OCI-LY7 (cell line): ENCODE results near the gene UHRF1. TPM values are rescaled to one million over a fixed set of nuclear protein-coding genes. Genes with fewer than 3 reads are reported as not detected.
"Not testable (repeated sequence)": the region's sequence is repeated elsewhere in the genome, so short reads cannot be mapped to it uniquely, and the experiment has no call there.

Source experiments
- BruUV-seq: library from RNA; stranded (reverse); fragments of 400-500 nt; replicated peaks from 2 replicates; lab custom pipeline; 2021; lab: Mats Ljungman, UMichigan
- CTCF ChIA-PET: fragments of 300-600 bp; sonication (Branson Sonifier 250); formaldehyde crosslinking; loops from one replicate; lab custom pipeline; 2022; ENCODE audit warnings: antibody characterized with exemption; ENCODE audit not compliant: unreplicated experiment; lab: Charles Lee
- POLR2A ChIA-PET: fragments of 300-600 bp; sonication (Branson Sonifier 250); formaldehyde crosslinking; loops from one replicate; lab custom pipeline; 2022; ENCODE audit warnings: antibody characterized with exemption; lab: Charles Lee
- DNase-seq: peaks from one replicate; pipeline ENCODE4 v3.0.0-alpha.2; 2015; ENCODE audit warnings: low spot score
- H2AFZ ChIP-seq: fragments of 200-600 bp; sonication (generic), shearing (Covaris generic); 2 replicates; pipeline ENCODE4 v1.6.1; 2014; ENCODE audit warnings: mild to moderate bottlenecking, antibody characterized with exemption, low read length, moderate library complexity
- H3K27ac ChIP-seq: fragments of 200-600 bp; sonication (generic); 2 replicates; pipeline ENCODE4 v1.5.1; 2014; ENCODE audit warnings: mixed run types, low read depth, mild to moderate bottlenecking, moderate library complexity, low read length, inconsistent platforms; ENCODE audit not compliant: poor library complexity, severe bottlenecking
- H3K36me3 ChIP-seq: fragments of 200-600 bp; sonication (generic); 2 replicates; pipeline ENCODE4 v1.6.1; 2014; ENCODE audit warnings: mild to moderate bottlenecking, antibody characterized with exemption, low read length, moderate library complexity, mixed read lengths; ENCODE audit not compliant: insufficient read depth
- H3K4me1 ChIP-seq: fragments of 200-600 bp; sonication (generic); 2 replicates; pipeline ENCODE4 v1.5.1; 2014; ENCODE audit warnings: mild to moderate bottlenecking, low read length; ENCODE audit not compliant: insufficient read depth, poor library complexity, severe bottlenecking
- H3K4me2 ChIP-seq: fragments of 200-600 bp; sonication (generic); 2 replicates; pipeline ENCODE4 v1.6.1; 2014; ENCODE audit warnings: mild to moderate bottlenecking, low read length
- H3K4me3 ChIP-seq: fragments of 200-600 bp; sonication (generic); 2 replicates; pipeline ENCODE4 v1.5.1; 2014; ENCODE audit warnings: mild to moderate bottlenecking, low read depth, low read length; ENCODE audit not compliant: poor library complexity, severe bottlenecking
- H3K79me2 ChIP-seq: fragments of 200-600 bp; sonication (generic); 2 replicates; pipeline ENCODE4 v1.6.1; 2016; ENCODE audit warnings: low read depth, mild to moderate bottlenecking, low read length, moderate library complexity, mixed read lengths; ENCODE audit not compliant: insufficient read depth
- H3K9me2 ChIP-seq: fragments of 200-600 bp; sonication (generic); 2 replicates; pipeline ENCODE4 v1.6.1; 2016; ENCODE audit warnings: mild to moderate bottlenecking, low read length, mixed read lengths; ENCODE audit not compliant: insufficient read depth
- H3K9me3 ChIP-seq: fragments of 200-600 bp; sonication (generic); 2 replicates; pipeline ENCODE4 v1.6.1; 2014; ENCODE audit warnings: mild to moderate bottlenecking, mixed run types, low read length, mixed read lengths
- H4K20me1 ChIP-seq: fragments of 200-600 bp; sonication (generic); 2 replicates; pipeline ENCODE4 v1.6.1; 2014; ENCODE audit warnings: mild to moderate bottlenecking, antibody characterized with exemption, low read length, moderate library complexity, mixed read lengths; ENCODE audit not compliant: insufficient read depth
- EZH2phosphoT487 ChIP-seq: fragments of 200-600 bp; sonication (generic); IDR thresholded peaks from 2 replicates; pipeline ENCODE4 v1.6.1; 2018; ENCODE audit warnings: low read depth, borderline replicate concordance, mild to moderate bottlenecking, mixed run types, antibody characterized with exemption, low read length, moderate library complexity, mixed read lengths
- intact Hi-C: fragments of 100-400 bp; cut with micrococcal nuclease; formaldehyde crosslinking; loops from one replicate; pipeline ENCODE4 v1.10.0; 2022; ENCODE audit not compliant: unreplicated experiment
- total RNA-seq, 2 experiments: library from RNA; depleted of rRNA in 1 of 2; stranded (reverse); fragments of >200 nt in 1 of 2; shearing (Covaris generic) in 1 of 2; gene quantifications; 2 replicates each; pipeline ENCODE4 v1.2.3, GENCODE V29; 2014 to 2022
- TF ChIP-seq, protein P1 (sequence below): fragments of 200-600 bp; sonication (generic); conservative IDR thresholded peaks from 2 replicates; pipeline ENCODE4 v1.5.1; 2014; ENCODE audit warnings: mild to moderate bottlenecking, antibody characterized with exemption, low read length, moderate library complexity, mixed read lengths

The UHRF1 gene
- total RNA-seq, 2 experiments from 2014 or later, result 141 to 186 TPM

DNA sequence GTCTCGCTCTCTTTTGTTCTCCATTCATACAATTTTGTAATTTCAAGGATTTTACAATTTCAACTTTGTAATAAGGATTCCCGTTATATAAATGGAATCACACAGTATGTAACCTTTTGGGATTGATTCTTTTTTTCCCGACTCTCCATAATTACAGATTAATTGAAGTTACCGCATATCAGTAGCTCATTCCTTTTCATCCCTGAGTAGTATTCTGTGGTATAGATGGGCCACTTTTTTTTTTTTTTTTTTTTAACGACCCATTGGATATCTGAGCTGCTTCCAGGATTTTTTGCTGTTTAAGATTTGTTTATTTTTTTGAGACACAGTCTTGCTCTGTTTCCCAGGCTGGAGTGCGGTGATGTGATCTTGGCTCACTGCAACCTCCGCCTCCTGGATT is 27.8 kb downstream of the UHRF1 start:
- no peaks in the 10 kb centered on the region for H3K9me2 ChIP-seq
- H3K4me2 ChIP-seq, result no peak overlapping the region
- H3K79me2 ChIP-seq, result peaks cover 26% of the 10 kb centered on the region; the same call in 1 of the 2 replicates
- BruUV-seq, result no TSS peak
- no peaks in the 10 kb centered on the region for H3K9me3 ChIP-seq
- POLR2A ChIA-PET, result interaction anchor here (0.7 kb wide), 1 partner anchor 94 kb away, joined by 3 read pairs; no protein-coding TSS in a partner anchor
- H3K36me3 ChIP-seq, result peaks cover 99% of the 10 kb centered on the region
- no peaks in the 10 kb centered on the region for H3K4me1 ChIP-seq
- peaks cover 5% of the 10 kb centered on the region for H4K20me1 ChIP-seq
- TF ChIP-seq, protein P1, sequence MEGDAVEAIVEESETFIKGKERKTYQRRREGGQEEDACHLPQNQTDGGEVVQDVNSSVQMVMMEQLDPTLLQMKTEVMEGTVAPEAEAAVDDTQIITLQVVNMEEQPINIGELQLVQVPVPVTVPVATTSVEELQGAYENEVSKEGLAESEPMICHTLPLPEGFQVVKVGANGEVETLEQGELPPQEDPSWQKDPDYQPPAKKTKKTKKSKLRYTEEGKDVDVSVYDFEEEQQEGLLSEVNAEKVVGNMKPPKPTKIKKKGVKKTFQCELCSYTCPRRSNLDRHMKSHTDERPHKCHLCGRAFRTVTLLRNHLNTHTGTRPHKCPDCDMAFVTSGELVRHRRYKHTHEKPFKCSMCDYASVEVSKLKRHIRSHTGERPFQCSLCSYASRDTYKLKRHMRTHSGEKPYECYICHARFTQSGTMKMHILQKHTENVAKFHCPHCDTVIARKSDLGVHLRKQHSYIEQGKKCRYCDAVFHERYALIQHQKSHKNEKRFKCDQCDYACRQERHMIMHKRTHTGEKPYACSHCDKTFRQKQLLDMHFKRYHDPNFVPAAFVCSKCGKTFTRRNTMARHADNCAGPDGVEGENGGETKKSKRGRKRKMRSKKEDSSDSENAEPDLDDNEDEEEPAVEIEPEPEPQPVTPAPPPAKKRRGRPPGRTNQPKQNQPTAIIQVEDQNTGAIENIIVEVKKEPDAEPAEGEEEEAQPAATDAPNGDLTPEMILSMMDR, result no peak
- TF ChIP-seq EZH2phosphoT487, result no peak
- no peak for DNase-seq
- intact Hi-C loops, result no loop called here
- H3K27ac ChIP-seq, result no peak overlapping the region
- CTCF ChIA-PET, result no interaction called here
- no peak overlapping the region for H2AFZ ChIP-seq
- no peak overlapping the region for H3K4me3 ChIP-seq

DNA sequence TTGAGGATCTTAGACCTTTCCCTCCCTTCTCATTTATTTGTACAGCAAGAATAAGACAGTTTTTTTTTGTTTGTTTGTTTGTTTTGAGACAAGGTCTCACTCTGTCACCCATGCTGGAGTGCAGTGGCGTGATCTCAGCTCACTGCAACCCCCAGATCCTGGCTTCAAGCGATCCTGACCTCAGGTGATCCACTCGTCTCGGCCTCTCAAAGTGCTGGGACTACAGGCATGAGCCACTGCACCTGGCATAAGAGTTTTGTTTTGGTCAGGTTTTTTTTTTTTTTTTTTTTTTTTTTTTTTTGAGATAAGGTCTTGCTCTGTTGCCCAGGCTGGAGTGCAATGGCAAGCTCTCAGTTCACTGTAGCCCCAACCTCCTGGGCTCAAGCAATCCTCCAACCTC is 29.2 kb downstream of the UHRF1 start:
- CTCF ChIA-PET, result not testable (repeated sequence)
- POLR2A ChIA-PET, result interaction anchor here (0.6 kb wide), 1 partner anchor 189 kb away, joined by 4 read pairs; no protein-coding TSS in a partner anchor
- H3K79me2 ChIP-seq, result peaks cover 26% of the 10 kb centered on the region; the same call in 1 of the 2 replicates

DNA sequence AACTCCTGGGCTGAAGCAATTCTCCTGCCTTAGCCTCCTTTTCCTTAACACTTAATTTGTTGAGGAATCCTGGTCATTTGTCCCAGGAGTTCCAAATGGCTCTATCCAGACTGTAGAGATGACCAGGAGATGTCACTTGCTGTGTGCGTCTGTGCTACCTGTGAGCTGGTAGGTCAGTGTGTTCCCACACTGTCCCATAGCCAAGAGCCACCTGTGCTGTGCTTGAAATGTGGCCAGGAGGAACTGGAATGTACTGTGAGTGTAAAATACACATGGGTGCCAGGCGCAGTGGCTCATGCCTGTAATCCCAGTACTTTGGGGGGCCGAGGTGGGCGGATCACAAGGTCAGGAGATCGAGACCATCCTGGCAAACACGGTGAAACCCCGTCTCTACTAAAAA is 30.2 kb downstream of the UHRF1 start:
- no peaks in the 10 kb centered on the region for H3K9me2 ChIP-seq
- POLR2A ChIA-PET, result no interaction called here
- DNase-seq, result no peak

More for the DNA sequence above, 29.2 kb downstream of the UHRF1 start:
- H3K9me3 ChIP-seq, BruUV-seq, DNase-seq, H3K9me2 ChIP-seq, H3K4me1 ChIP-seq, intact Hi-C loops, H3K27ac ChIP-seq, H4K20me1 ChIP-seq, H3K4me2 ChIP-seq, H3K4me3 ChIP-seq, H2AFZ ChIP-seq: not testable (repeated sequence)
- peaks cover 99% of the 10 kb centered on the region for H3K36me3 ChIP-seq

DNA sequence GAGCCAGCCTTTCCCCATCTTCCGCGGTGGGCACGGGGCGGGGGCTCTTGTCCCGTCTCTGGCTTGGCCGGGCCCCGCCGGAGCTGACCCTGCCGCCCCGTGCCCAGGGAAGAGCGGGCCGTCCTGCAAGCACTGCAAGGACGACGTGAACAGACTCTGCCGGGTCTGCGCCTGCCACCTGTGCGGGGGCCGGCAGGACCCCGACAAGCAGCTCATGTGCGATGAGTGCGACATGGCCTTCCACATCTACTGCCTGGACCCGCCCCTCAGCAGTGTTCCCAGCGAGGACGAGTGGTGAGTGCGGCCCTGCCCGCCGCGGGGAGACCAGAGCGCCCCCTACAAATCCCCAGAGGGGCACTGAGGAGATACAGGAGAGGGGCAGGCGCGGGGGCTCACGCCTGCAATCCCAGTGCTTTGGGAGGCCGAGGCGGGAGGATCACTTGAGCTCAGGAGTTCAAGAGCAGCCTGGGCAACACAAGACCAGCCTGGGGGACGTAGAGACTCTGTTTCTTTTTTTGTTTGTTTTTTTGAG is 32.4 kb downstream of the UHRF1 start:
- Histone ChIP-seq H3K79me2 (peaks cover 22% of the 10 kb centered on the region; the same call in 1 of the 2 replicates), H3K36me3 (peaks cover 99% of the 10 kb centered on the region)
- H4K20me1 ChIP-seq, H3K27ac ChIP-seq, POLR2A ChIA-PET, DNase-seq, H3K4me1 ChIP-seq, H3K9me3 ChIP-seq, BruUV-seq, H2AFZ ChIP-seq, intact Hi-C loops, H3K4me2 ChIP-seq, H3K4me3 ChIP-seq, H3K9me2 ChIP-seq: not testable (repeated sequence)
- CTCF ChIA-PET, result interaction anchor here (0.6 kb wide), 1 partner anchor 74 kb away, joined by 3 read pairs; no protein-coding TSS in a partner anchor

More for the DNA sequence above, 30.2 kb downstream of the UHRF1 start:
- H3K4me1 ChIP-seq, result no peaks in the 10 kb centered on the region
- no peak for TF ChIP-seq EZH2phosphoT487
- TF ChIP-seq, protein P1, result no peak
- H3K4me3 ChIP-seq, result no peak overlapping the region
- no peak overlapping the region for H3K4me2 ChIP-seq
- CTCF ChIA-PET, result no interaction called here
- BruUV-seq, result no TSS peak
- no peaks in the 10 kb centered on the region for H3K9me3 ChIP-seq
- no peak overlapping the region for H3K27ac ChIP-seq
- intact Hi-C loops, result no loop called here
- peaks cover 23% of the 10 kb centered on the region; the same call in 1 of the 2 replicates for H3K79me2 ChIP-seq
- peaks cover 99% of the 10 kb centered on the region for H3K36me3 ChIP-seq
- peaks cover 5% of the 10 kb centered on the region for H4K20me1 ChIP-seq
- H2AFZ ChIP-seq, result no peak overlapping the region

DNA sequence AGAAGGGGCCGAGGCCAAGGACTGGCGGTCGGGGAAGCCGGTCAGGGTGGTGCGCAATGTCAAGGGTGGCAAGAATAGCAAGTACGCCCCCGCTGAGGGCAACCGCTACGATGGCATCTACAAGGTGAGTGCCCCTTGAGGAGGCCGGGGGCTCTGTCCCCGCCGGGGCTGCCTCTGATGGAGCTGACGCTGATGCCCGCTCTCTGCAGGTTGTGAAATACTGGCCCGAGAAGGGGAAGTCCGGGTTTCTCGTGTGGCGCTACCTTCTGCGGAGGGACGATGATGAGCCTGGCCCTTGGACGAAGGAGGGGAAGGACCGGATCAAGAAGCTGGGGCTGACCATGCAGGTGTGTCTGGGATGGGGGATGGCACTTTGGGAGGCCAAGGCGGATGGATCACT is 41.3 kb downstream of the UHRF1 start:
- H3K79me2 ChIP-seq, H3K4me2 ChIP-seq, H3K9me2 ChIP-seq, CTCF ChIA-PET, H3K9me3 ChIP-seq, BruUV-seq, H2AFZ ChIP-seq, H4K20me1 ChIP-seq, H3K27ac ChIP-seq, intact Hi-C loops, POLR2A ChIA-PET, DNase-seq, H3K4me1 ChIP-seq, H3K4me3 ChIP-seq: not testable (repeated sequence)
- peaks cover 97% of the 10 kb centered on the region for H3K36me3 ChIP-seq
